Forelimb muscle (tissue), 1 donor: ENCODE data around the gene SERPINI1. TPM values are rescaled to one million over a fixed set of nuclear protein-coding genes. Genes with fewer than 3 reads are reported as not detected.

Experiments used
- DNase-seq: peaks from one replicate; pipeline ENCODE4 v3.0.0-alpha.2; 2013; ENCODE audit warnings: low read depth
- polyA plus RNA-seq: library from polyadenylated mRNA; unstranded; fragments of 120-200 nt; gene quantifications from one replicate; pipeline ENCODE4 v1.2.1, GENCODE V29; 2013; ENCODE audit not compliant: insufficient read length

SERPINI1 gene
- polyA plus RNA-seq, 1 donor, result 7.9 TPM

DNA sequence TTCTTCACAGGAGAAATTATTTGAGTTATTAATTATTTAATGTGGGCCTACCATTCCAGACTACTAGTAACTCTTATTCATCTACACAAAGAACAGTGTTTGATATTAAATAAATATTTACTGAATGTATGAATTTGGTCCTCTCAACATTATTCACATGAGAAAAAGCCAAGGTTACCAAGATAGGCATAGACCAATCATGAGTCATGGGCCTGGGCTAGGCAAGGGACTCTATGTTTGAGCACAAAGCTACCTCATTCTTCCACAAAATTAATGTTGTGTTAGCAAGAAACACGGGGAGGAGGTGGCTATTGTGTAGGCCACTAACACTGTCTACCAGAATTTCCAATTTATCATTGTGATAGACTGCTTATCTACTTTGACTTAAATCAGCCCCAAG, 115.7 kb downstream of the SERPINI1 start:
- DNase-seq, result no peak

DNA sequence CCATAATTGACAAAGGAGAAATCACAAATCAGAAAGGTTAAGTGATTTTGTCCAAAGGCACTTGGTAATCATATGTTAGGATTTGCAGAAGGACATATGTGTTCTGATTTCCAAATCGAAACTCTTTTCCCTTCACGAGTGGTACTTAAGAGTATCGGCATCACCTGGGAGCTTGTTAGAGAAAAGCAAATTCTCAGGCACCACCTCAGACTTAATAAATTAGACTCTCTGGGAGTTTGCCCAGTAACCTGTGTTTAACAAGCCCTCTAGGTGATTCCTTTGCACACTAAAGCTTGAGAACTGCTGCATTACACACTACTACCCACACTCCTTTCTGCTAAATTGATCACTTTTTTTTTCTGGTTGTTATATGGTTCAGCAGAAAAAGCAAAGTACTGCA, 116.2 kb downstream of the SERPINI1 start:
- no peak for DNase-seq

DNA sequence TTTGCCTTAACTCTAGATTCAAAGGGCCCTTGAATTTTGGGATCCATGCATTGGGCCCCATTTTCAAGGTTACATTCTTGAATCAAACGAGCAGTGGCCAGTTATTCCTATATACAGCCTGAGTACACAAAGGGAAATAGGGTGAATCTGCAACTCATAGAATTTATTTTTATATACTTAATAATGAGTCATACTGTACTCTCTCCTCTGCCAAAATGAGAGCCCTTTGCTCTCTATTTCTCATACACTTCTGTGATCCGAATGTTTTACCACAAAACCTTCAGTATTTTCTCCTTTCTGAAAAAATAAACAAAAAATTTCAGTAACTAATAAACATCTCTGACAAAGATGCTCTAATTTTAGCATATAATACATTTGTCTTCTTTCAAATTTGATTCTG, 116.7 kb downstream of the SERPINI1 start:
- DNase-seq, result no peak

DNA sequence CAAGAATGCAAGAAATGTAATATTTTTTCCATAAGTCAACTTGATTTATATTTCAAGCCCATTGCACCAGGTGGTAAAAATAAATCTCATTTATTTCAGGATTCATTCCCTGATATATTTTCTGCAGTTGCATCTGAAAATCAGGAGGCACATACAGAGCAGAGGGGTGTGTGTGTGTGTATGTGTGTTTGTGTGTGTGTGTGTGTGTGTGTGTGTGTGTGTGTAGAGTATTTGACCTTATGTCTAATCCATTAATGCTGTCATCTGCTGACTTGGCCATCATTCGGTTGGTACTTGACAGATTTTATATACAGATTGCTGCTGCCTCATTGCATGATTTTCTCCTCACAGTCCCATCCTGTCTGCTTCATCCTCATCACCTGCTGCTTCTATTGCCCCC, 118.5 kb downstream of the SERPINI1 start:
- DNase-seq, result no peak

DNA sequence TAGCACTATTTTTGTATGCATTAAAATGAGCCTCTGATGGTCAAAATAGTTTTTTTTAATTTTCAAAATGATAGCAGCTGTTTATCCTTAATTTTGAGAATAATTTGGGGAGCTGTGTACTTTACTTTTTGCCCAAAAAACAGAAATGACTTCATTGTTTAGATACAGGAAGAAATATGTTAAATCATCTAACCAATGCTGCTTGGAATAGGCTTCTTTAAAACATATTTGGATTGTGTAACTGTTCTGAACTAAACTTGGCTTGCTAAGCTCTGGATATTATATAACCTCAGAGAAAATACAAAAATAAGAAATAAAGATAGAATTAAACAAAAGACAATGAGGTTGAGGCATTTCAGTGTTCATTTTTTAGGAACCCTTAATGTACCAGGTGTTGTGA, 119.3 kb downstream of the SERPINI1 start:
- no peak for DNase-seq

- DNase-seq, result no peak
Measured at GRCh38 chr3:167855306-167855705, 119.8 kb downstream of the SERPINI1 start.

- DNase-seq, result no peak
Measured at GRCh38 chr3:167858865-167859264, 123.3 kb downstream of the SERPINI1 start.

DNA sequence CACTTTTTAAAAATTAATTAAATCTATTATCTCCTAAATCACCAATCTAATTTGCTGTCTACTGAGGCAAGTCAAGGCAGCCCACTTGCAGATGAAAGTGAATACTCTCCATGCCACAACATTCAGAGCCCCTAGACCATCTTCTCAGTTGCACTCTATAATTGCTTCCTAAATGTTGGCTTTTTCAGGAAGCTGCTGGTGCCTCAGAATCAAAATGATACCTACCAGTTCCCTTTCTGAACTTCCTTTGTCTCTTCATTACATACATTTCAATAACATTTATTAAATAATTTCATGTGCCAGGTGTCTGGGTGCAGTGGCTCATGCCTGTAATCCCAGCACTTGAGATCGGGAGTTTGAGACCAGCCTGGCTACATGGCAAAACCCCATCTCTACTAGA, 124.1 kb downstream of the SERPINI1 start:
- no peak for DNase-seq

DNA sequence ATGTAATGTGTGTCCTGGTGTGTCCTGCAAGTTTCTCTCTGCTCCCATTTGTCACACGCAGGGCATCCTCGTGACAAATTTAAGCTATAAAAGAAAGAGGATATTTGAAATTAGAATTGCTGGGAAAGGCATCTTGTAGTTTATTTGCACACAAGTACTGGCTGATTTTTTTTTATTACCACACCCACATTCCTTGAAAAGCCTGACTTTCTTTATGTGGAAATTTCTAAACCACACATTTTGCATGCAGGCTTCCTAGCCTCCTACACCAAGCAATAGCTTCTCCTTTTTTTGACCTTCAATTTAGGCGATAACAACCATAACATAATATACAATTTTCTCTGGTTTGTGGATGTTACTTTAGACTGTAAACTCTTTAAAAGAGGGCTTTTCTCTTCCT, 126.1 kb downstream of the SERPINI1 start:
- DNase-seq, result no peak

DNA sequence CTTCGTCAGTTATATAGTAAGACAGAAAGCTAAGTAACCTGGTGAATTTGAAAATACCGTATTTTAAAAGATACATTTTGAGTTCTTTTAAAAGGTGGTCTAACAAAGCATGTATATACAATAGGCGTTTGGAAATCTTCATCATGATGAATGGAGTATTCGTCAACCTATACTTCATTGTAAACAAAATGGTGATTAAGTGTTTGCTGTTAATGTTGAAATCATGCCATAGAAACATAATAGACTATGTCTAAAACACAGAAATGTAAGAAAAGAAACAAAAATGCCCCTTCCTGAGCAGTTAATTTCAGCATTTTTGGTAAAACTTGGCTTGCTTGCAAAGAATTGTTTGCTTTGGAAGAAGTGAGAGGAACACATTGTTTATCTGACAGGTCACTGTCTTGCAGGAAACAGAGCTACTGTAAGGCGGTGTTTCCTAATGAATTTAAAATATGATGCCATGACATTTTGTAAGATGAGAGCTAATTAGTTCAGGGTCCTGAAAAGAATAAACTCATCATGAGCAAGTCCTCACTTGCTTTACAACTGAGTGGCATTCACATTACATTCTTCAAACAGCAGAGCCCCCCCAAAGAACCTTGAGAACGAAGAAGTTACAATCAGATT, 126.7 kb downstream of the SERPINI1 start:
- no peak for DNase-seq

GRCh38 chr3:167863811-167864551, 128.5 kb downstream of the SERPINI1 start:
- DNase-seq, result no peak

DNA sequence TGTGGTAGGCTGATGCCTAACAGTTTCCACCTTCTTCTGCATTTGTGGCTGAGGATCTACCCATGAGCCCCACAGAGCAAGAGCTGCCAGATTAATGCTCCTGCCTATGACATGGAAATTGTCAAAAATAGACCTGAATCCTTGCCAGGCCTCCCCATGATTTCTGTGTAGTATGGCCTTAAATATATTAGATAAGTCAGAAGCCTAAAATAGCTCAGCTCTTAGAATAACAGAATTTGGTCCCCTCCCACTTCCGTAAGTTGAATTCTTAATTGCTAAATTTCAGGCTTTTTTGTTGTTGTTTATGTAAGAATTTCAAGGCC, 129.0 kb downstream of the SERPINI1 start:
- DNase-seq, result no peak

- DNase-seq, result no peak
Measured at GRCh38 chr3:167866331-167866730, 130.8 kb downstream of the SERPINI1 start.

GRCh38 chr3:167867981-167868380, 132.5 kb downstream of the SERPINI1 start:
- DNase-seq, result no peak

DNA sequence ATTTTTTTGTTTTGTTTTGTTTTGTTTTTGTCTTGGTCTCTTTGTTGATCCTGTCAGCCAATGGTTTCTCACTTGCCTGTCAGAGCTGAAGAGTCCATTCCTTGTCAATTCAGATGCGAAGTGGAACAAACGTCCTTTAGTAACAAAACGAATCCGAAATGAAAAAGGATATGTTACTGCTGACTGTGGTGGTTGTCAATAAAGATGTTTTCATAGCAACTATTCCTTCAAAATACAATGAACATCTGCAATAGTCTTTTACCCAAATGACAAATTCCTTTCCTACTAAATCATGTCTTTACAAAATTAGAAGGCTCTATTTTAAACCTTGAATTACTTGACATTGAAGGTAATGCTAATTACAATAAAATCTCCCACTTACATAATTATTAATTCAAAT, 134.7 kb downstream of the SERPINI1 start:
- no peak for DNase-seq

DNA sequence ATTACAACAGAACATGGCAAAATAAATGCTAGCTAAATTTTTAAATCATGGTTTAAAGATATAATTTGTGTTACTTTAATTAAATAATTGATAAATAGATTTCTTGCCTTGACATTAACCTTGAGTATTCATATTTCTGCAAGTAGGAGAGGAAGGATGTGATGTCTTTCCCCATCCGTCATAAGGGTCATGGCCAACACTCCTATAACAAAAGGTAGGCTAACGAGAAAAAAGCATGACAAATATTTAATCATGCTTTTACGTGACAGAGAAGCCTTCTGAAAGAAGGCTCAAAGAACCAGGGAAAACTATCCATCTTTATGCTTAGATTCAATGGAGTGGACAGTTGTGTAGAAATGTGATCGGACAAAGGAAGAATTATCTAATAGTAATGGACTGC, 135.2 kb downstream of the SERPINI1 start:
- no peak for DNase-seq

DNA sequence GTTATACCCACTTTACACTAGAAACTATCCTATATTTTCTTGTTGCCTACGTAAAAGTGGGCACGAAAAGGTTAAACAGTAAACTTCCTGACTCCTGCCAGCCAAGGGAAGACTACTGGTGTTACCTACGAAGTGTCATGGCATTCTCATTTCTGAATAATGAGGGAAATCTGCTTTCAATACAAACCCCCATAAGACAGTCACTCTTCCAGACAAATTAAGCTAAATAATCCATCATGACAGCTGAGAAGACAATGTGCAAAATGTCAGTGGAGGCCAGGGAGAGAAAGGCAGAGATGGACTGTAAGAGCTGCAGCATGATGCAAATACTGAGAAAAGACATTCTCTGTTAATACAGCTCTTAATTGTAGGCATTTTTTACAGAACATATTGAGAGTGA, 136.5 kb downstream of the SERPINI1 start:
- DNase-seq, result no peak

DNA sequence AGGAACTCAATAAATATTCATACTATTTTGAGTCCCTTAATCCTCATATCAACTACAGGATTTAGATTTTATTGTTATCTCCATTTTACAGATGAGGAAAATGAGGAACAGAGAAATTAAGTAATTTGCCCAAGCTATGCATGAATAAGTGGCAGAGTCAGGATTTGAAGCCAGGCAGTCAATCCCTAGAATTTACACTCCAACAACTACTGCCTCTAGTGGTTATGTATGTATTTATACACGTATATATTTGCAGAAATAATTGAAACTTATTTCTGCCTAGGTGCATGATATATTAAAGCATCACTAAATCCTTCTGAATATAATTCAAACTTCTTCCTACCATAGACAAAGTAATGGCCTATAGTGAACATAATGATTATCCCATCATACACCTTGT, 137.4 kb downstream of the SERPINI1 start:
- no peak for DNase-seq

DNA sequence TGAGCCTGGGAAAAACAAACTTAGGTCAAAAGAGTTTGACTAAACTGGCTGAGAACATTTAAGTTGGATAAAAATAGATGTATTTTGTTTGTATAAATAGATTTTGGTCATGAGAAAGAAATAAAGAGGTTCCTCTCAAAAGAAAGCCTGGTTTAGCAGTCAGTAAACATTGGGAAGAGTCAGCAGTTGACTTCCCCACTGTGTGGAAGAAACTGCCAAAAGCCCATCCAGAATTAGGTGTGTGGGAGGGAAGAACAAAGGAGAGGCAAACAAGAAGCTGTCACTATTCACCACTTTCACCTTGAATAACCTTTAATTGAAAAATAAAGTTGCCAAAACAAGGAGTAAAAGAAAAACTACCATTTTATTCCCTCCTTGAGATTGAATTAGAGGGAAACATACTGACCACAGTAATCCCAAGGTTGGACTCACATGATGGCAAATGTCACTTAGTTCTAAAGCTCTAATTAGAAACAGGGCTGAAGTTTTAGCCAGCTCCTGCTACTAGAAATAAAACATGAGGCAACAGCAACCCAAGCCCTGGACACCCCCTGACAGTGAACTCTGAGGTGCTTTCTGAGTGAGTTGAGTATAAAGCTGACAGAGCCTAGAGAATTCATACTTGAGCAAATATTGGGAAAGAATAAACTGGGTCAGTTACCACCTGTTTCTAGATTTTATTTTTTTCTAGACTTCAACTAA, 139.3 kb downstream of the SERPINI1 start:
- no peak for DNase-seq
